HCT116 (cell line): ENCODE measurements around the gene OLFML2A. TPM values are rescaled to one million over a fixed set of nuclear protein-coding genes. Genes with fewer than 3 reads are reported as not detected.

Source experiments
- ATAC-seq: fragments of 200-7000 bp; cut with Tn5 transposase; 2 replicates; pipeline ENCODE4 v1.9.1; 2020; ENCODE audit warnings: mild to moderate bottlenecking, moderate library complexity
- BruUV-seq: library from RNA; stranded (reverse); fragments of 400-500 nt; replicated peaks from 2 replicates; lab custom pipeline; 2021; lab: Mats Ljungman, UMichigan
- CTCF ChIA-PET: fragments of 300-600 bp; sonication (Branson Sonifier 250); formaldehyde crosslinking; loops from one replicate; lab custom pipeline; 2021; ENCODE audit warnings: antibody characterized with exemption; lab: Charles Lee
- POLR2A ChIA-PET: fragments of 300-600, 350-600 bp; sonication (Branson Sonifier 250); formaldehyde crosslinking; loops from one replicate; lab custom pipeline; 2021; ENCODE audit warnings: antibody characterized with exemption; lab: Charles Lee
- RAD21 ChIA-PET, 2 experiments: fragments of 300-600 bp; sonication (Branson Sonifier 250); formaldehyde crosslinking; loops; one replicate each; lab custom pipeline; 2023; ENCODE audit warnings: low total read pairs in 2 of 2; ENCODE audit not compliant: uncharacterized antibody in 2 of 2, unreplicated experiment in 2 of 2, low non-redundant PET in 1 of 2; lab: Charles Lee
- DNase-seq: peaks from one replicate; pipeline ENCODE4 v3.0.0-alpha.2; 2010; ENCODE audit warnings: low read depth, low spot score
- H2AFZ ChIP-seq: fragments of 200-600 bp; shearing (Covaris generic), sonication (generic); 2 replicates; pipeline ENCODE4 v1.6.1; 2017; ENCODE audit warnings: low read depth, mixed run types, mixed read lengths, antibody characterized with exemption, low read length; ENCODE audit not compliant: poor library complexity, severe bottlenecking
- H3K27ac ChIP-seq: 2 replicates; pipeline ENCODE4 v1.5.1; 2012; ENCODE audit warnings: low read depth, low read length
- H3K27me3 ChIP-seq: fragments of 200-600 bp; sonication (generic); 2 replicates; pipeline ENCODE4 v1.6.1; 2016; ENCODE audit warnings: mixed run types, low read length, mixed read lengths; ENCODE audit not compliant: insufficient read depth
- H3K36me3 ChIP-seq, 2 experiments: fragments of 200-500 bp in 1 of 2; fragments of 200-600 bp in 1 of 2; sonication (Bioruptor generic) in 1 of 2; sonication (generic) in 1 of 2; 2 replicates each; pipeline versions ENCODE4 v1.5.1 to v1.6.1; 2014 to 2016; ENCODE audit warnings: low read length in 2 of 2, inconsistent platforms in 1 of 2, mixed read lengths in 1 of 2, mixed run types in 1 of 2; ENCODE audit not compliant: insufficient read depth in 2 of 2, control insufficient read depth in 1 of 2
- H3K4me1 ChIP-seq, 2 experiments: fragments of 200-600 bp in 1 of 2; sonication (generic) in 1 of 2; 2 replicates each; pipeline versions ENCODE4 v1.5.1 to v1.6.1; 2012 to 2017; ENCODE audit warnings: low read length in 2 of 2, inconsistent platforms in 1 of 2, mild to moderate bottlenecking in 1 of 2, mixed read lengths in 1 of 2, mixed run types in 1 of 2, moderate library complexity in 1 of 2; ENCODE audit not compliant: insufficient read depth in 2 of 2, control insufficient read depth in 1 of 2
- H3K4me2 ChIP-seq: fragments of 200-600 bp; sonication (generic); 2 replicates; pipeline ENCODE4 v1.6.1; 2017; ENCODE audit warnings: mixed run types, low read length, mixed read lengths
- H3K4me3 ChIP-seq, 2 experiments: fragments of 200-600 bp in 1 of 2; sonication (generic) in 1 of 2; replicated peaks in 1 of 2; 2 replicates each; pipeline ENCODE4 v1.5.1; 2011 to 2016; ENCODE audit warnings: low read length in 2 of 2, control low read depth in 1 of 2, low read depth in 1 of 2, mild to moderate bottlenecking in 1 of 2, mixed read lengths in 1 of 2, mixed run types in 1 of 2
- H3K79me2 ChIP-seq: fragments of 200-600 bp; sonication (generic); 2 replicates; pipeline ENCODE4 v1.6.1; 2017; ENCODE audit warnings: mild to moderate bottlenecking, mixed run types, low read length, moderate library complexity, mixed read lengths; ENCODE audit not compliant: insufficient read depth
- H3K9ac ChIP-seq: fragments of 200-600 bp; sonication (generic); 2 replicates; pipeline ENCODE4 v1.6.1; 2016; ENCODE audit warnings: low read length, mixed read lengths
- H3K9me2 ChIP-seq: fragments of 200-600 bp; sonication (generic), shearing (Covaris generic); 2 replicates; pipeline ENCODE4 v1.6.1; 2017; ENCODE audit warnings: mixed run types, mild to moderate bottlenecking, moderate library complexity; ENCODE audit not compliant: insufficient read depth
- H3K9me3 ChIP-seq, 2 experiments: fragments of 200-500 bp in 1 of 2; fragments of 200-600 bp in 1 of 2; sonication (Bioruptor generic) in 1 of 2; sonication (generic) in 1 of 2; 2 replicates each; pipeline ENCODE4 v1.6.1; 2014 to 2017; ENCODE audit warnings: low read length in 2 of 2, mixed read lengths in 2 of 2, inconsistent platforms in 1 of 2, low read depth in 1 of 2, mild to moderate bottlenecking in 1 of 2, mixed run types in 1 of 2, moderate library complexity in 1 of 2; ENCODE audit not compliant: control insufficient read depth in 1 of 2, insufficient read depth in 1 of 2
- H4K20me1 ChIP-seq: fragments of 200-600 bp; sonication (generic), shearing (Covaris generic); 2 replicates; pipeline ENCODE4 v1.6.1; 2017; ENCODE audit warnings: mixed run types, mild to moderate bottlenecking, moderate library complexity; ENCODE audit not compliant: insufficient read depth
- ATF3 ChIP-seq: IDR thresholded peaks from 2 replicates; pipeline ENCODE4 v1.6.1; 2012
- CBX3 ChIP-seq: IDR thresholded peaks from 2 replicates; pipeline ENCODE4 v1.6.1; 2012; ENCODE audit warnings: low read depth
- CEBPB ChIP-seq: IDR thresholded peaks from 2 replicates; pipeline ENCODE4 v1.6.1; 2012; ENCODE audit warnings: low read depth
- CTCF ChIP-seq, 3 experiments: fragments of 200-600 bp in 1 of 3; sonication (generic) in 1 of 3; IDR thresholded peaks in 2 of 3; conservative IDR thresholded peaks in 1 of 3; 2 replicates each; pipeline ENCODE4 v1.5.1; 2012 to 2017; ENCODE audit warnings: low read depth in 2 of 3, low read length in 2 of 3, antibody characterized with exemption in 1 of 3, borderline replicate concordance in 1 of 3, control low read depth in 1 of 3, mild to moderate bottlenecking in 1 of 3, mixed read lengths in 1 of 3, mixed run types in 1 of 3, moderate library complexity in 1 of 3; ENCODE audit not compliant: insufficient read depth in 1 of 3
- EGR1 ChIP-seq: IDR thresholded peaks from 2 replicates; pipeline ENCODE4 v1.6.1; 2012; ENCODE audit warnings: low read depth
- ELF1 ChIP-seq: IDR thresholded peaks from 2 replicates; pipeline ENCODE4 v1.6.1; 2012; ENCODE audit warnings: low read depth, borderline replicate concordance
- EZH2phosphoT487 ChIP-seq: fragments of 200-600 bp; IDR thresholded peaks from 2 replicates; pipeline ENCODE4 v1.6.1; 2018; ENCODE audit warnings: antibody characterized with exemption, borderline replicate concordance
- FOSL1 ChIP-seq: IDR thresholded peaks from 2 replicates; pipeline ENCODE4 v1.6.1; 2012; ENCODE audit warnings: low read depth
- JUND ChIP-seq: IDR thresholded peaks from 2 replicates; pipeline ENCODE4 v1.6.1; 2012
- MAX ChIP-seq: IDR thresholded peaks from 2 replicates; pipeline ENCODE4 v1.6.1; 2012
- POLR2A ChIP-seq: IDR thresholded peaks from 2 replicates; pipeline ENCODE4 v1.7.0; 2011; ENCODE audit warnings: borderline replicate concordance; ENCODE audit not compliant: insufficient read depth, insufficient read length; ENCODE audit errors: extremely low read depth
- POLR2AphosphoS5 ChIP-seq: IDR thresholded peaks from 2 replicates; pipeline ENCODE4 v1.6.1; 2011; ENCODE audit warnings: mild to moderate bottlenecking, low read depth, low read length, moderate library complexity
- REST ChIP-seq: IDR thresholded peaks from 2 replicates; pipeline ENCODE4 v1.6.1; 2012; ENCODE audit warnings: low read depth
- YY1 ChIP-seq: IDR thresholded peaks from 2 replicates; pipeline ENCODE4 v1.6.1; 2011; ENCODE audit warnings: low read length, low read depth, moderate library complexity, mild to moderate bottlenecking; ENCODE audit not compliant: insufficient replicate concordance; ENCODE audit errors: extremely low read depth
- ZFX ChIP-seq: fragments of 450-650 bp; IDR thresholded peaks from 2 replicates; pipeline ENCODE4 v1.6.1; 2017
- intact Hi-C: fragments of 100-400 bp; cut with micrococcal nuclease; formaldehyde crosslinking; loops from 2 replicates; pipeline ENCODE4 v1.10.0; 2022
- total RNA-seq: library from RNA; stranded (reverse); gene quantifications from one replicate; pipeline ENCODE4 v1.2.1, GENCODE V29; 2021; ENCODE audit not compliant: unreplicated experiment

Gene OLFML2A
- total RNA-seq, 1 experiment from 2014 or later, result 6.3 TPM

- Histone ChIP-seq H2AFZ (no peak overlapping the region), H3K4me3 (no peak overlapping the region), H3K4me2 (no peak overlapping the region), H3K9me2 (no peaks in the 10 kb centered on the region), H4K20me1 (no peaks in the 10 kb centered on the region), H3K9ac (no peak overlapping the region), H3K36me3 (no peaks in the 10 kb centered on the region), H3K27ac (no peak overlapping the region), H3K79me2 (peaks cover 73% of the 10 kb centered on the region), H3K27me3 (no peaks in the 10 kb centered on the region), H3K9me3 (no peaks in the 10 kb centered on the region), H3K4me1 (peaks cover 28 to 35% of the 10 kb centered on the region in 2 experiments)
- ChIA-PET CTCF (no interaction called here), RAD21 (no interaction called here), POLR2A (interaction anchor here (1.0 kb wide), 1 partner anchor 30 kb away, joined by 4 read pairs; the partner anchor contains the start of gene NR6A1)
- intact Hi-C loops, result no loop called here
- BruUV-seq, result no TSS peak
- DNase-seq (no peak), ATAC-seq (no peak)
- TF ChIP-seq CTCF (IDR thresholded peaks at IDR 0.05 in 2 of 3, conservative IDR thresholded peaks at IDR 0.05 in 1 of 3; ENCODE audit: borderline replicate concordance in 1 of 3, insufficient read depth in 1 of 3, low read depth in 2 of 3, low read length in 2 of 3) (no peak), POLR2A (no peak), REST (no peak), ATF3 (no peak), POLR2AphosphoS5 (no peak), MAX (no peak), CEBPB (no peak), JUND (no peak), ELF1 (no peak), EZH2phosphoT487 (no peak), EGR1 (no peak), ZFX (no peak), CBX3 (no peak), YY1 (no peak), FOSL1 (no peak)
Observed at GRCh38 chr9:124741149-124741548, 35.8 kb upstream of the OLFML2A start.
